Measurements from ENCODE around the gene ATL2.
"Not testable (repeated sequence)": the region's sequence is repeated elsewhere in the genome, so short reads cannot be mapped to it uniquely, and the experiment has no call there.

Gene ATL2

DNA sequence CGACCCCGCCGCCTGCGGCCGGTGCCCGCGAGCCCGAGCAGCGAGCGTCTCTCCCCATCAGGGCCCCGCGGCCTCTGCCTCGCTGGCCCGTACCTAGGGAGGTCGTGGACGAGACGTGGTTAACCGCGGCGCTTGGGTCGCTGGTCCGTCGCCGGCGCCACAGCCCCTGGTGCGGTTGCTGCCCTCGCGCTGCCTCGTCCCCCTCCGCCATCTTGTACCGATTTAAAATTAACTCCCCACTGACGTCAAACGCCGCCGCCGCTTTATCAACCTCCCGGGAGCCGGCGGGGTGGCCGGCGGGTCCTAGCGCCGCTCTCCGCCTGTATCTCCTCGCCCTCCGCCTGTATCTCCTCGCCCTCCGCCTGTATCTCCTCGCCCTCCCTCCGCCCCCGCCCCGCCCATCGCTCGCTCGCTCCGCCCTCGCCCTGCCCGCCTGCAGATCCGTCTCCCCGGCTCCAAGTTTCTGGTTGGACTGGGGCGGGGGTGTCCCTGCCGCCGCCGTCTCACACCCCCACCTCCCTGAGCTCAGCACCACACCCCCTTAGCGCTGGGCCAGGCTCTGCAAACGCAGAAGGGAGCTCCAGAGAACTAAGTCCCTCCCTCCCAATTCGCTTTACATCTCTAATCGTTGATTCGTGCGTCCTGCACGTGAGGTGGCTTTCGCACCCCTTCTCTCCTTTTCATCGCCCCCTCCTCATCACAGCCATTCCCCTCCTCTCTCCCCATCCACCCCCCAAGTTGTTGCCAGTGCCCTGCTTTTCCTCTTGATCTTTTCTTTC, at the start of gene ATL2:
Gene ATL2 (minus strand): TSS at position 224 of the 779 bp plus-strand sequence. CDS start 13 bp downstream, at position 211.
- DNase-seq (ENCODE audit: low read depth in 2 of 2) = peak; percentile 86 to 87

DNA sequence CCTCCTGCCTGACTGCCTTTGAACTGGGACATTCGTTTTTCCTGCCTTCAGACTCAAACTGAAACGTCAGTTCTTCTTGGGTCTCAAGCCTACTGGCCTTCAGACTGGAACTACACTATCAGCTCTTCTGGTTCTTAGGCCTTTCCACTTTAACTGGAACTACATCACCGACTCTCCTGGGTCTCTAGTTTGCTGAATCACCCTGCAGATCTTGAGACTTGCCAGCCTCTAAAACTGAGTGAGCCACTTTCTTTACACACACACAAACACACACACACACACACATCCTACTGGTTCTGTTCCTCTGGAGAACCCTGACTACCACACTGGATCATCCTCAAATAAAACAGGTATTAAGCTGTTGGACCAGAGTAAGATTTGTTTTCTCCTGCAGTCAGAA, 46.7 kb upstream of the ATL2 start:
- DNase-seq (ENCODE audit: low read depth in 2 of 2) = no peak

DNA sequence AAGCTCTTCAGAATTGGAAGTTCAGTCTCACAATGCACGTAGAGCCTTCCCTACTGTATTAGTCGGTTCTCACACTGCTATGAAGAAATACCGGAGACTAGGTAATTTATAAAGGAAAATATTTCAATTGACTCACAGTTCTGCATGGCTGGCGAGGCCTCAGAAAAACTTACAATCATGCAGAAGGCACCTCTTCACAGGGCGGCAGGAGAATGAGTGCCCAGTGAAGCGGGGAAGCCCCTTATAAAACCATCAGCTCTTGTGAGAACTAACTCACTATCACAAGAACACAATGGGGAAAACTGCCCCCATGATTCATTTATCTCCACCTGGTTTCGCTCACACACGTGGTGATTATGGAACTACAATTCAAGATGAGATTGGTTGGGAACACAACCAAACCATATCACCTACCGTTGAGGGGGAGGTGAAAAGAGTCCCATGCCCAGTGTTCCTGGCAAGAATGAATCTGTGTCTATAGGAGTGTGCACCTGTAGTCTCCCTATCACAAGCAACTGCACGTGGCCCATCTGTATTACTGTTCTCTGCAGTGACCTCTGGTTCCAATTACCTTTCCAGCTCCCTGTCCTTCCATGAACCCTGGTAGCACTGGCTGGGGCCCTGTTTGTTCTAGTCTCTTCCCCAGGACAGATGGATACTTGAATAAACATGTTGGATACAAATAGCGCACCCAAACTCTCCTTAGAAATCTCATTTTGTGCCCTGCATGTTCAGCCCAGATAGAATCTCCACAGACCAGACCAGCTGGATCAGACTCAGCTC, 44.4 kb upstream of the ATL2 start:
- no peak for DNase-seq (ENCODE audit: low read depth in 2 of 2)

DNA sequence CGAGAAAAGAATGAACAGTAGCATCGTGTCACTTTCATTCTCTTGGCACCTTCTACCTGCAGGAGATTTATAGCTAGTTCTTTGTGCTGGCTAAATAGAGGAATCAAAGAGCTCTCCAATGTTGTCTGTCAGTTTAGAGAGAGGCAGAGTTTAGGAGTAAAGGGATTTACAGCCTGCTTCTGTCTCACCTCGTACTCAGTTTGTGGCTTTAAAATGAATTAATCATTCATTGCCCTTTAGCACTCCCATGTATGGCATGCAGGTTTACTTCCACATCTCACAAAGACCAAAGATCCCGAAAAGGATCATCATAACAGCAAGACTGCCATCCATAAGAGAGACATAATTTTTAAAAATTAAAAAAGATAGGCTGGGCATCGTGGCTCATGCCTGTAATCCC, 42.4 kb upstream of the ATL2 start:
- no peak for DNase-seq (ENCODE audit: low read depth in 2 of 2)

DNA sequence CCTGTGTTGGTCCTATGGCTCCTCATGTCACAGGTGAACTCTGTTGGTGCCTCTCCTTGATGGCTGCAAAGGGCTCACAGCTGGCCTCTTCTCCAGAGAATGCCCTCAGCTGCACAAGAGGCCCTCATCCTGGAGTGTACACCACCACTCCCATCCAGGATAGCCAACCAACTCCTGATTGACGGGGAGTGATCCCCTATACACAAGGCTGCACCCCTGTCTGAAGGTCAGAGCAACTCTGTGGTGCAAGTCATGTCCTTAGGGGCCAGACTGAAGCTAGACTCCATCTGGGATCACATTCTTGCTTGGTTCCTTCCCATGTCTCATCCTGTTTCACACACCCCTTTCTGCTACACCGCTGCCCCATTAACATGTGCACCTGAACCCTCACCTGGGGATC, 41.7 kb upstream of the ATL2 start:
- no peak for DNase-seq (ENCODE audit: low read depth in 2 of 2)

DNA sequence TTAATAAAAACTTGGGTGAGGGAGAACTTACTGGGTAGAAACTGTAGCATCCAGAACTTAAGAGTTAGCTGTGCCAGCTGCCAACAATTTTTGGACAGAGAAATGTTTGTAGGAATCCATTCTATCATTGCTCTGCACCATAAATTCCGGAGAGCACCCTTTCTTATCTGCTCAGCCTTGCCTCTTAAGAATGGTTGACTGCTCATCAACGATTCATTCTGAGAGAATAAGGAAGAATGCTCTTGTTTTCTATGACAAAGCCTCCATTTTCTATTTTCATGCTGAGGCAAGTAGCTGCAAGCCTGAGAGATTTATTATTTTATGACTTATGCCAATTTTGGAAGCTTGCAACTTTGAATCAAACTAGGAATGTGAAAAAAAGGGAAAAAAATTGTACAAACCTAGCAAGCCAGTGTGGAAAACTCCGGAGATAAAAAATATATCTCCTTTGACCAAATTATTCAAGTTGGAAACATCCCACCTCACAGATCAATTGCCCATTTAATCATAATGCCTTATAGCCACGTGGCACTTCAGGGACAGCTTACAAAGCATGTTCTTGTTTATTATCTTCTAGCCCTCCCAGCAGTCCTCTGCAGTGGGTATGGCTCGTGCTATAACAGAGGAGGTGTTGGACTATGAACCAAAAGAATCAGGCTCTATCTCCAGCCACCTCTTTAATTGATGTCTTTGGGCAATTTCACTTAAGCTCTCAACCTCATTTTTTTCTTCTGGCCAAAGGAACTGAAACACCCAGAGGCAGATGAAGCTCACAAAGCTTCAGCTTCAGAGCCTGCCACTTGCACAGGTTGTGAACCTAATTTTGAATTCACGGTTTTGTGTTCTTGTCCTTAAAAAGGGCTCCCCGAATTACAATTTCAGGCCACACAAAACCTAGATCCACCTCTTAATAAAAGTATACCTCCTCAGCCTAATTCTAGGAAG, 40.9 kb upstream of the ATL2 start:
- DNase-seq (ENCODE audit: low read depth in 2 of 2) = no peak

DNA sequence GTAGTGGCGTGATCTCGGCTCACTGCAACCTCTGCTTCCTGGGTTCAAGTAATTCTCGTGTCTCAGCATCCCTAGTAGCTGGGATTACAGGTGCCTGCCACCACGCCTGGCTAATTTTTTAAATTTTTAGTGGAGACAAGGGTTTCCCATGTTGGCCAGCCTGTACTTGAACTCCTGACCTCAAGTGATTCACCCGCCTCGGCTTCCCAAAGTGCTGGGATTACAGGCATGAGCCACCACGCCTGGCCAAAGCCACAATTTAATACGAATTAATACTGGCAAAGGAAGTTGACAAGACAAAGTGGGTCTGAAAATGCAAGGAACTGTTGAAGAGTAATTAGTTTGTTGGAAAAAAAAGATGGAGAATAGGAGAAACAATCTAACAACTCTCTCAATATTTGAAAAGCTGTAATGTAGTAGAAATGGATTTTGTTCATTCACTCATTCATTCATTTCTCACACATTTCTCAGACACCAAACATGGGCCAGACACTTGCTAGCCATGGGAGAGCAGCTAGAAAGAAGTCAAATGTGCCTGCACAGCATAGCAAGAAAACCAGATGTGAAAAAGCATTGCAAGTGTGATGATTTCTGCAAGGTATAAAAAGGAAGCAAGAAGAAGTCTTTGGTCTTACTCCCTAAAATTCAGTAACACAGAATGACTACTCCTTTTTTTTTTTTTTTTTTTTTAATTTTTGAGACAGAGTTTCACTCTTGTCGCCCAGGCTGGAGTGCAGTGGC, 39.4 kb upstream of the ATL2 start:
- DNase-seq (ENCODE audit: low read depth in 2 of 2) = no peak

DNA sequence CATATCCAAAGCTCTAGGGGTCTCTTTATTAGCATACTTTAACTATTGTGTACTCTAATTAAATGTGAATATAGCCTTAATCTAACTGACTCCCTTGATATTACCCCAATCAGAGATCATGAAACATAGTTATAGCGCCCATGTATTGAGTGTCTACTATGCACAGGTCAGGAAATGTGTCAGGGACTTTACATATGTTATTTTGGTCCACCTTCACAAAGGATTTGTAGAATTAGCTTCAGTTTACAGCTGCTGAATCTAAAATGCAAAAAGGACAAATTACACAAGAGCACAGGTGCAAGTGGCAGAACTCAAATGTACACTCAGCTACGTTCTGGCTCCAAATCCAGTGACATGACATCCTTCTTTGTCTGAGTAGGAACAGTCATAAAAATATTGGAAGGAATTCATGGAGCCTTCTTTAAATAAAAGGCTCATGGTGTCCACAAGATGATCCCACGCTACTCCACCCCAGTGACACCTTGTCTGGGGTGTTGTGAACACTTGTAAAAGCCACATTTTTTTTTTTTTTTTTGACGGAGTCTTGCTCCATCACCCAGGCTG, 38.7 kb upstream of the ATL2 start:
- no peak for DNase-seq (ENCODE audit: low read depth in 2 of 2)

DNA sequence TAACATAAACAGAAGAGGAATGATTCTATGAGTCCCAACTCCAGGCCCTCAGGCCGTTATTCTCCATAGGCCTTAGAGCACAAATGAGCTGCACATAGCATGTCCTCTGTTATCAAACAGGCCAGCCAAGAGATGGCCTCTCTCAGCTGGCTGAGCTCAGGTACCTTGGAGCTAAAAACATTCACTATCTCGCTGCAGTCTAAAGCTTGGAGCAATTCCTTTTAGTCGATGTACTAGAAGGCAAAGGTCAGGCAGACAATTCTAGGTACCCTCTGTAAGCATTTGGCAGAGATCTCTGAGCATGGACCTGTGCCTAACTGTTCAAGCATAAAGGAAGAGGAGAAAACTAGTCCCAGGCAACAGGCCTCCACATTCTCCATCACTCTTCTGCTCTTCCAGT, 38.0 kb upstream of the ATL2 start:
- DNase-seq (ENCODE audit: low read depth in 2 of 2) = no peak

DNA sequence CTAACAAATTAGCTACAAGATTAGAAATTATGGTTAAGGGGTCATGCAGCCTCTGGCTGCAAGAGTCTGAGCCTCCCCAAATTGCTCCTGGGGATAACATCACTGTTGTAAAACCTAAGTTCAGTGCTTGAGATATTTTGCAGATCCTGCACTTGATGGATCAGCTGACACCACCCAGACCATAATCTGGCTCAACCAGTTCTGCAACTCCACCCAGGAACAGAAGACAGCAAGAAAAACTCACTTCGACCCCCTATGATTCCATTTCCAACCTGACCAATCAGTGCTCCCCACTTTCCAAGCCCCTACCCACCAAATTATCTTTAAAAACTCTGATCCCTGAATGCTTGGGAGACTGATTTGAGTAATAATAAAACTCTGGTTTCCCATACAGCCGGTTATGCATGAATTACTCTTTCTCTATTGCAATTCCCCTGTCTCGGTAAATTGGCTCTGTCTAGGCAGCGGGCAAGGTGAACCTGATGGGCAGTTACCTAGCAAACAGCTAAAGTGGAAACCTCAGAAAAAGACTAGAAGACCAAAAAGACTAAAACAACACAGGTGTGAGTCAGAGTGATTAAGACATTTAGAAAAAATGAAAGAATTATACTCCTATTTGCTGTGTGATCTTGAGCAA, 35.3 kb upstream of the ATL2 start:
- not testable (repeated sequence) for DNase-seq (ENCODE audit: low read depth in 2 of 2)

DNA sequence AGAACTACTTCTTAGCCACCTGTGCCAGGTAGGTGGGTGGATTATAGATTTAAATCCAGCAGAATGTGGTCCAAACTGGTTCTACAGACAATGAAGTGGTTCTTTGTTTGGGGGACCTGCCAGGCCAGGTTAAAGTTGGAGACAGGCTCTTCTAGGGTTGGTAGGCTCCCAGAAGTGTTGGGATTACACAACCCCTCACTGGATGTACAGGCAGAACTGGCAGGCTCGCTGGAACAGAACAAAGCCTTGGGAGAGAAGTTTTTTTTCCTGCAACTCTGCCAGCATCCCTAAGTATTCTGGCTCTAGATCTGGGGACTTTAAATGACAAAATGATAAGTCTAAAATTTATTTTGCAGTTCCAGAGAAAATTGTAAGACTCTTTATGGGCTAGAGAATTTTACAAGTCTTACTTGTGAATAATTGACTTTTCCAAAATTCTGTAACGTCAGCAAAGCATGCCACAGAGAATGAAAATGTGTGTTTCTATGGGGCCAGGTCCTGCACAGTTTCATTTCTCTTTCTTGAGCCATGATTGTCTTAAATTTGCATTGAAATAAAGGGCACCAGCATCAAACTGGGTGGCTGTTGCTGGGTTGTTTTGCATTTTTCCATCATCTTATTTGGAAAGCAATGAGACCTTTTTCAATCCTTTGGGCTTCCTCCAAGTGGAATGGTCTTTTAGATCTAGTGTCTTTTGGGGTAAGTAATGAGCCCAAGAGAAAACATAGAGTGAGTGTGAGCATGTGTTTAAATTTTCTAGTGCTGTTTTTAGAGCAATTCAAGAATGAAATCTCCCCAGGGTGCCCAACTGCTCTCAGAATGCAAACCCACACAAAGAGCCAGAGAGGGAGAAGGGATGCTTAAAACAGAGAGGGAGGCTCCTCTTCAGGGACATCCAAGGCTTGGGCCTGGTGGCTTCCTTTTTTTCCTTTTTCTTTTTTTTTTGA, 32.4 kb upstream of the ATL2 start:
- DNase-seq (ENCODE audit: low read depth in 2 of 2) = no peak

DNA sequence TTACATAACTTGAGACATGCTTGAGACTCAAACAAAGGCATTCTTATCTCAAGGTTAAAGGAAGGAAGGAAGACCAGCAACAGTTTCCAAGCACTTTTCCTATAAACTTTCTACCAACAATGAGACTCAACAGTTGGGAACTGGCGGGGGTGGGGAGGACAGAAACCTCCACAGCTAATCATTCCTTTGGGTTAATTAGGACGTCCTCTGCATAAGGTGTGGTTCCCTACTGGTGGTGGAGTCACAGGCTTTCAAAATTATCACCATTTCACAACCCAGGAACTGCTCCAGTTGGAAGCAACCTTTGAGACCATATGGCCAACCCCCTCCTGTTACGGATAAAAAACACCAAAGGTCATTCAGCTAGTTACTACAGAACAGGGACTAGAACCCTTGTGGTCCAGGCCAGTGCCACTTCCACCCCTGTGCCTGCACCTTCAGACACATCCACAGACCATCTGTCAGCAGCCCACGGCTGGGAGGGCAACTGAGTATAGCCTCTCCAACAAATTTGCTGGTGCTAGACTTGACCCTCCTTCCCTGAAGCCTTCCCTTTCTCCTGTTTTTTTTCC, 30.1 kb upstream of the ATL2 start:
- no peak for DNase-seq (ENCODE audit: low read depth in 2 of 2)

DNA sequence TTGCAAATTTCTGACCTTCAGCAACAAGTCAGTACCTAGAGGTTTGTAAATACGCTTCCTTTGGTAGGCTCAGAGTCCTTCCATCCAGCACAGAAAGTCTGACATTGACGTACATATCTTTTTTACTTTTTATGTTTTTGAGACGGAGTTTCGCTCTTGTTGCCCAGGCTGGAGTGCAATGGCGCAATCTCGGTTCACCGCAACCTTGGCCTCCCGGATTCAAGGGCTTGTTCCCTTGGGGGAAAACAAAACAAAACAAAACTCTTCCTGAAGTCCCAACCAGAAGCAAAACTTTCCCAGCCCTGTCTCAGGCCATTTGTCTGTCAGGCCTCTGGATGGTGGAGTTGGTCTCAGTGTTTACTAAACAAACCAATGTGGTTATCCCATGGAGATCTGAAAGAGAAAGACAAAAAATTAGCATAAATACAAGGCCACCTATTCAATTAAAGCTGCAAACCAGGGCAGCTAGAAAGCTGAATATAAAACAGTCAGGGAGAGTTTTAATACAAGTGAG, 29.6 kb upstream of the ATL2 start:
- DNase-seq (ENCODE audit: low read depth in 2 of 2) = no peak

DNA sequence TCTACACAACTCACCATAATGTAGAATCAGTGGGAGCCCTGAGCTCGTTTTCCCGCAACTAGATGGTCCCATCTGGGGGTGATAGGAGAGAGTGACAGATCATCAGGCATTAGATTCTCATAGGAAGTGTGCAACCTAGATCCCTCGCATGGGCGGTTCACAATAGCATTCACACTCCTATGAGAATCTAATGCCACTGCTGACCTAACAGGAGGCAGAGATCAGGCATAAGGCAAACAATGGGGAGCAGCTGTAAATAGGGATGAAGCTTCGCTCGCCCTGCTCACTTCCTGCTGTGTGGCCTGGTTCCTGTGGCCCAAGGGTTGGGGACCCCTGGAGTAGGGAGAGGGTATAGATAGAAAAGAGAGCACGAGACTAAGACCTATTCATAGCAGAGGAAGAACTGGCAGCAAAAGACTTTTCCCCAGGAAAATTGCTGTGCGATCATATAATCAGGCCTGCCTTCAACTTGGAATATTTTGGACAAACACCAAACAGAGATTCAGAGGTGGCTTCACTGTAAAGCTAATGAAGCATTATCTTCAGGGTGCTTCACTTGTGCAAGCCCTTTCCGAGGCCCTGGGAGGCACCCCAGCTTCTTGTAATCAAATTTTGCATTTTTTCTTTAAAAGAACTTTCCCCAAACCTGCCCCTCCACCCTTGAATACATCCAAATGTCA, 29.0 kb upstream of the ATL2 start:
- DNase-seq (ENCODE audit: low read depth in 2 of 2) = no peak

DNA sequence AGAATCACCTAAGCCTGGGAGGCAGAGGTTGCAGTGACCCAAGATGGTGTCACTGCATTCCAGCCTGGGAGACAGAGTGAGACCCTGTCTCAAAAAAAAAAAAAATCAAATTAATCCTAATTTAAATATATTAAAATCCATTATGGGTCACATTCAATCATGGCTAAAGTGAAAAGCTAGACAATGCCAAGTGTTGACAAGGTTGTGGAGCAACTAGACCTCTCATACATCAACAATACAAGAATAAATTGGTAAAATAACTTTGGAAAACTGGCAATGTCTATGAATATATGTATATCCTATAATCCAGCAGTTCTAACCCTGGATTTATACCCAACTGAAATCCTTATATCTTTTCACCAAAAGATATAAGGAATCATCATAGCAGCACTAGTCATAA, 23.4 kb upstream of the ATL2 start:
- DNase-seq (ENCODE audit: low read depth in 2 of 2) = no peak

DNA sequence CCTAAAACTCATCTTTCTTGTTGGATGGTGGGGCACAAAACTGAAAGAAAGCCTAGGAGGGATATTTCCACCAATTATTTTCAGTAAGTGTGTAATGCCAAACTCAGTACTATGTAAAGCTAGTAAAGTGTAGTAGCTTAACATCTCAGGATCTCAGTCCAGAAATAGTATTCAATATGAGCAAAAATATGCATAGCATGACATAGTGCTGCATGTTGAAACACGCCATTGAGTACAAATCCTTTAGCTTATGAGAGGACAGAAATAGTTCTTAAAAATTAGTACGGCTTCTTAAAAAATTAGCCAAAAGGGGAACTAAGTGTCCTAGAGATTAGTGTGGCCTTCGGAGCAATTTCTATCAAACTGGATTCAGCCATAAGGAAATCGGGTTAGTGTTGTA, 21.7 kb upstream of the ATL2 start:
- no peak for DNase-seq (ENCODE audit: low read depth in 2 of 2)

DNA sequence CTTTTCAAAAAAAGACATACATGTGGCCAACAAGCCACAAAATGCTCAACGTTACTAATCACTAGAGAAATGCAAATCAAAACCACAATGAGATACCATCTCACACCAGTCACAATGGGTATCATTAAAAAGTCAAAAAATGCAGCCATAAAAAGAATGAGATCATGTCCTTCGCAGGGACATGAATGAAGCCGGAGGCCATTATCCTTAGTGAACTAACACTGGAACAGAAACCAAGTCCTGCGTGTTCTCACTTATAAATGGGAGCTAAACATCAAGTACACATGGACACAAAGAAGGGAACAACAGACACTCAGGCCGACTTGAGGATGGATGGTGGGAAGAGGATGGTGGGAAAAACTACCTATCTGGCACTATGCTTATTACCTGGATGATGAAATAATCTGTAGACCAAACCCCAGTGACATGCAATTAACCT, 17.8 kb upstream of the ATL2 start:
- no peak for DNase-seq (ENCODE audit: low read depth in 2 of 2)

DNA sequence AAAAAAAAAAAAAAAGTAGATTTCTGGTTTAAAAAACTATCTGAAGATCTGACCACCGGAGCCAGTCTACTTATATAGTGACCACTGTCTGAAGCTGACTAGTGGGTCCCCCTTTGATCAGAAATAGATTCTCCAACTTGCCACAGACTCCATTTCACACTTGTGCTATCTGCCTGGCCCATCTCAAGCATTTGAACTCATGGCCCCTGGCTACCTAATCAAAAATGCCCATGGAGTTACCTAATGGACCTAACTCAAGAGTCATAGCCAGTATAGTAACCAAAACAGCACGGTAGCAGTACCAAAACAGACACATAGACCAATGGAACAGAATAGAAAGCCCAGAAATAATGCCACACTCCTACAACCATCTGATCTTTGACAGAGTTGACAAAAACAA, 17.0 kb upstream of the ATL2 start:
- DNase-seq (ENCODE audit: low read depth in 2 of 2) = no peak

Data from activated CD4-positive, alpha-beta T cell treated with anti-CD3 and anti-CD28 coated beads for 24 hours (primary cell).